ENCODE results near the gene NEFH. TPM values are rescaled to one million over a fixed set of nuclear protein-coding genes. Genes with fewer than 3 reads are reported as not detected.

Gene NEFH
- total RNA-seq, 1 experiment from 2014 or later = not detected

- BruUV-seq (replicated peaks) = no TSS peak
- no peak for TF ChIP-seq CTCF (IDR thresholded peaks at IDR 0.05 in 2 of 3, conservative IDR thresholded peaks at IDR 0.05 in 1 of 3; ENCODE audit: borderline replicate concordance in 1 of 3, insufficient read depth in 1 of 3, low read depth in 2 of 3, low read length in 2 of 3)
- no peak for TF ChIP-seq REST (IDR thresholded peaks at IDR 0.05; ENCODE audit: low read depth)
- TF ChIP-seq SP1 (IDR thresholded peaks at IDR 0.05; ENCODE audit: low read depth) = no peak
- no peak for TF ChIP-seq EGR1 (IDR thresholded peaks at IDR 0.05; ENCODE audit: low read depth)
- no peak for TF ChIP-seq CBX3 (IDR thresholded peaks at IDR 0.05; ENCODE audit: low read depth)
- no peak for TF ChIP-seq FOSL1 (IDR thresholded peaks at IDR 0.05; ENCODE audit: low read depth)
- no peak for TF ChIP-seq TCF7L2 (IDR thresholded peaks at IDR 0.05; ENCODE audit: borderline replicate concordance, extremely low read depth, insufficient read depth, insufficient read length)
- no peak for TF ChIP-seq ZFX (IDR thresholded peaks at IDR 0.05)
- no peak for TF ChIP-seq CEBPB (IDR thresholded peaks at IDR 0.05; ENCODE audit: low read depth)
- TF ChIP-seq, protein P1, sequence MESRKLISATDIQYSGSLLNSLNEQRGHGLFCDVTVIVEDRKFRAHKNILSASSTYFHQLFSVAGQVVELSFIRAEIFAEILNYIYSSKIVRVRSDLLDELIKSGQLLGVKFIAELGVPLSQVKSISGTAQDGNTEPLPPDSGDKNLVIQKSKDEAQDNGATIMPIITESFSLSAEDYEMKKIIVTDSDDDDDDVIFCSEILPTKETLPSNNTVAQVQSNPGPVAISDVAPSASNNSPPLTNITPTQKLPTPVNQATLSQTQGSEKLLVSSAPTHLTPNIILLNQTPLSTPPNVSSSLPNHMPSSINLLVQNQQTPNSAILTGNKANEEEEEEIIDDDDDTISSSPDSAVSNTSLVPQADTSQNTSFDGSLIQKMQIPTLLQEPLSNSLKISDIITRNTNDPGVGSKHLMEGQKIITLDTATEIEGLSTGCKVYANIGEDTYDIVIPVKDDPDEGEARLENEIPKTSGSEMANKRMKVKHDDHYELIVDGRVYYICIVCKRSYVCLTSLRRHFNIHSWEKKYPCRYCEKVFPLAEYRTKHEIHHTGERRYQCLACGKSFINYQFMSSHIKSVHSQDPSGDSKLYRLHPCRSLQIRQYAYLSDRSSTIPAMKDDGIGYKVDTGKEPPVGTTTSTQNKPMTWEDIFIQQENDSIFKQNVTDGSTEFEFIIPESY (IDR thresholded peaks at IDR 0.05; ENCODE audit: extremely low read depth, insufficient replicate concordance, low read length) = no peak
- TF ChIP-seq, protein P2, sequence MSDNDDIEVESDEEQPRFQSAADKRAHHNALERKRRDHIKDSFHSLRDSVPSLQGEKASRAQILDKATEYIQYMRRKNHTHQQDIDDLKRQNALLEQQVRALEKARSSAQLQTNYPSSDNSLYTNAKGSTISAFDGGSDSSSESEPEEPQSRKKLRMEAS (IDR thresholded peaks at IDR 0.05) = no peak
- no peak for TF ChIP-seq RAD21 (IDR thresholded peaks at IDR 0.05; ENCODE audit: low read depth)
- TF ChIP-seq, protein P3, sequence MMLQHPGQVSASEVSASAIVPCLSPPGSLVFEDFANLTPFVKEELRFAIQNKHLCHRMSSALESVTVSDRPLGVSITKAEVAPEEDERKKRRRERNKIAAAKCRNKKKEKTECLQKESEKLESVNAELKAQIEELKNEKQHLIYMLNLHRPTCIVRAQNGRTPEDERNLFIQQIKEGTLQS (IDR thresholded peaks at IDR 0.05) = no peak
- no peak for TF ChIP-seq SRF (IDR thresholded peaks at IDR 0.05; ENCODE audit: low read depth)
- no peak for TF ChIP-seq POLR2A (IDR thresholded peaks at IDR 0.05; ENCODE audit: borderline replicate concordance, extremely low read depth, insufficient read depth, insufficient read length)
- TF ChIP-seq JUND (IDR thresholded peaks at IDR 0.05) = no peak
- no peak for TF ChIP-seq EZH2phosphoT487 (IDR thresholded peaks at IDR 0.05; ENCODE audit: borderline replicate concordance)
- H3K36me3 ChIP-seq (ENCODE audit: control insufficient read depth in 1 of 2, insufficient read depth in 2 of 2, low read length in 2 of 2) = no peaks in the 10 kb centered on the region
- no peaks in the 10 kb centered on the region for H3K9me2 ChIP-seq (ENCODE audit: insufficient read depth)
- no peak for DNase-seq (ENCODE audit: low read depth, low spot score)
- H3K9ac ChIP-seq (ENCODE audit: low read length) = no peak overlapping the region
- ChIA-PET CTCF (no interaction called here), POLR2A (no interaction called here), RAD21 (ENCODE audit: low non-redundant PET in 1 of 2, low total read pairs in 2 of 2, uncharacterized antibody in 2 of 2, unreplicated experiment in 2 of 2) (no interaction called here)
- no peak overlapping the region for H2AFZ ChIP-seq (ENCODE audit: low read depth, low read length, poor library complexity, severe bottlenecking)
- ATAC-seq = no peak
- peaks cover 5 to 13% of the 10 kb centered on the region in 2 experiments for H3K4me1 ChIP-seq (ENCODE audit: control insufficient read depth in 1 of 2, insufficient read depth in 2 of 2, low read length in 2 of 2)
- no peak overlapping the region for H3K27ac ChIP-seq (ENCODE audit: low read depth, low read length)
- no peaks in the 10 kb centered on the region for H4K20me1 ChIP-seq (ENCODE audit: insufficient read depth)
- no peak overlapping the region for H3K4me2 ChIP-seq (ENCODE audit: low read length)
- intact Hi-C loops (cut with micrococcal nuclease) = no loop called here
- H3K79me2 ChIP-seq (ENCODE audit: insufficient read depth, low read length) = no peaks in the 10 kb centered on the region
- no peak overlapping the region for H3K4me3 ChIP-seq (replicated peaks in 1 of 2; ENCODE audit: low read depth in 1 of 2, low read length in 2 of 2)
- H3K27me3 ChIP-seq (ENCODE audit: insufficient read depth, low read length) = no peaks in the 10 kb centered on the region
- H3K9me3 ChIP-seq (ENCODE audit: control insufficient read depth in 1 of 2, insufficient read depth in 1 of 2, low read depth in 1 of 2, low read length in 2 of 2) = no peaks in the 10 kb centered on the region
These were observed 15.4 kb upstream of the NEFH start for GRCh38 chr22:29464581-29464980.
